Measurements from ENCODE around the gene EPM2AIP1. TPM values are rescaled to one million over a fixed set of nuclear protein-coding genes. Genes with fewer than 3 reads are reported as not detected.

EPM2AIP1 gene
- total and polyA plus RNA-seq, 9 of the 15 experiments (the other 6 are each of a cell fraction or from before 2014, with no cell fraction given) = 6.7 to 44.8 (median 25.2) TPM

DNA sequence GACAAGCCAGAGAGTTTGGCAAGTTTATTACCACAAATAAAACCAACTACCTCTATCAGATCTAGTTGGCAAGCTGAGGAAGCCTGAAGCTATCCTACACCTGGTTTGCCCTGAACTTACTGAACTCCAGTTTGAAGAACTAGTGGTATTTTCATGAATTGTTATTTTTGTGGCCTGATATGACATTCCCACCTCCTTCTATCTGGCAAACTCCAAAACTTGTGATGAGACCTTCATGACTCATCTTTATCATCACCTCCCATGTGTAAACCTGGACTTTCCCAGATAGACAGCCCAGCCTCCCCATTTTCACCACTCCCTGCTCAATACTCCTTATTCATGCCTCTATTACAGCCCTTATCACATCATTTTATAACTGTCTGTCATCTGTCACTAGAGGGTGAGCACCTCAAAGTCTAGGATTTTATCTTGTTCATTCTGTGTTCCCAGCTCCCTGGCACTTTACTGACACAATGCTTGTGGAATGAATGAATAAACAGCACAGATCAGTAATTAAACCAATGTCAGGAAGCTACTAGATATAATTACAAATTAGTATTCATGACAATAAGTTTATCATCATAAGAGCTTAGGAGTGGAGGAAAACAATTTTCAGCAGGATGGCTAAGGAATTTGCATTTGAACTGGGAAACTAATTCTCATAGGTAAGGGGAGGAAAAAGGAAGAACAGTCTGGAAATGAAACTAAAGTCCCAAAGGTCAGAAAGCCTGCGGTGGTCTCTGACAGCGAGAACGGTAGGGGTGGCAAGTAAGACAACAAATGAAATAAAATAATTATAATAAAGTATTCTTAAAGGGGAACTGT lies 34.9 kb downstream of the EPM2AIP1 start (continued):
- TF ChIP-seq MGA (IDR thresholded peaks at IDR 0.05) (no peak), SAFB2 (IDR thresholded peaks at IDR 0.05; ENCODE audit: borderline replicate concordance, low read depth, low read length, severe bottlenecking) (no peak), HCFC1 (IDR thresholded peaks at IDR 0.05; ENCODE audit: low read depth, low read length) (no peak), HDAC3 (IDR thresholded peaks at IDR 0.05; ENCODE audit: borderline replicate concordance, partially characterized antibody) (peak; percentile 96), RFX5 (IDR thresholded peaks at IDR 0.05; ENCODE audit: low read depth, low read length) (peak; percentile 67; the same call in 1 of the 2 replicates), ZNF764 (CRISPR knock-in tag; IDR thresholded peaks at IDR 0.05; ENCODE audit: low read depth) (no peak), MCM3 (IDR thresholded peaks at IDR 0.05) (no peak), KDM5B (IDR thresholded peaks at IDR 0.05; ENCODE audit: insufficient replicate concordance, low read depth, low read length) (no peak), HNRNPH1 (optimal IDR thresholded peaks at IDR 0.05; ENCODE audit: low read depth, low read length) (no peak), CTBP1 (IDR thresholded peaks at IDR 0.05; ENCODE audit: borderline replicate concordance) (peak; percentile 99)
- TF ChIP-seq, protein P1, sequence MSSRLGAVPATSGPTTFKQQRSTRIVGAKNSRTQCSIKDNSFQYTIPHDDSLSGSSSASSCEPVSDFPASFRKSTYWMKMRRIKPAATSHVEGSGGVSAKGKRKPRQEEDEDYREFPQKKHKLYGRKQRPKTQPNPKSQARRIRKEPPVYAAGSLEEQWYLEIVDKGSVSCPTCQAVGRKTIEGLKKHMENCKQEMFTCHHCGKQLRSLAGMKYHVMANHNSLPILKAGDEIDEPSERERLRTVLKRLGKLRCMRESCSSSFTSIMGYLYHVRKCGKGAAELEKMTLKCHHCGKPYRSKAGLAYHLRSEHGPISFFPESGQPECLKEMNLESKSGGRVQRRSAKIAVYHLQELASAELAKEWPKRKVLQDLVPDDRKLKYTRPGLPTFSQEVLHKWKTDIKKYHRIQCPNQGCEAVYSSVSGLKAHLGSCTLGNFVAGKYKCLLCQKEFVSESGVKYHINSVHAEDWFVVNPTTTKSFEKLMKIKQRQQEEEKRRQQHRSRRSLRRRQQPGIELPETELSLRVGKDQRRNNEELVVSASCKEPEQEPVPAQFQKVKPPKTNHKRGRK (tag; IDR thresholded peaks at IDR 0.05) = no peak
- TF ChIP-seq, protein P2, sequence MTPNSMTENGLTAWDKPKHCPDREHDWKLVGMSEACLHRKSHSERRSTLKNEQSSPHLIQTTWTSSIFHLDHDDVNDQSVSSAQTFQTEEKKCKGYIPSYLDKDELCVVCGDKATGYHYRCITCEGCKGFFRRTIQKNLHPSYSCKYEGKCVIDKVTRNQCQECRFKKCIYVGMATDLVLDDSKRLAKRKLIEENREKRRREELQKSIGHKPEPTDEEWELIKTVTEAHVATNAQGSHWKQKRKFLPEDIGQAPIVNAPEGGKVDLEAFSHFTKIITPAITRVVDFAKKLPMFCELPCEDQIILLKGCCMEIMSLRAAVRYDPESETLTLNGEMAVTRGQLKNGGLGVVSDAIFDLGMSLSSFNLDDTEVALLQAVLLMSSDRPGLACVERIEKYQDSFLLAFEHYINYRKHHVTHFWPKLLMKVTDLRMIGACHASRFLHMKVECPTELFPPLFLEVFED (CRISPR knock-in tag; conservative IDR thresholded peaks at IDR 0.05) = peak; percentile 93
